ENCODE results near the gene DNAH14.
"Not testable (repeated sequence)": the region's sequence is repeated elsewhere in the genome, so short reads cannot be mapped to it uniquely, and the experiment has no call there.

- TF ChIP-seq CTCF (IDR thresholded peaks at IDR 0.05 in 2 of 3, conservative IDR thresholded peaks at IDR 0.05 in 1 of 3; ENCODE audit: insufficient read depth in 2 of 3, low read depth in 1 of 3, low read length in 3 of 3); POLR2AphosphoS5 (IDR thresholded peaks at IDR 0.05; ENCODE audit: control insufficient read depth, insufficient read depth, low read depth, low read length); POLR2A (conservative IDR thresholded peaks at IDR 0.05); NBN (IDR thresholded peaks at IDR 0.05; ENCODE audit: low read depth); FOXA3 (CRISPR knock-in tag; conservative IDR thresholded peaks at IDR 0.05 in 1 of 2, IDR thresholded peaks at IDR 0.05 in 1 of 2); SREBF1 (IDR thresholded peaks at IDR 0.05; ENCODE audit: borderline replicate concordance, low read depth, low read length); PTBP1 (IDR thresholded peaks at IDR 0.05; ENCODE audit: low read depth, low read length); KDM1A (IDR thresholded peaks at IDR 0.05); BACH1 (tag; IDR thresholded peaks at IDR 0.05); RBM22 (IDR thresholded peaks at IDR 0.05; ENCODE audit: low read depth, low read length, poor library complexity, severe bottlenecking); CHD2 (IDR thresholded peaks at IDR 0.05; ENCODE audit: low read depth, low read length); ZNF143 (CRISPR knock-in tag; IDR thresholded peaks at IDR 0.05): not testable (repeated sequence)
Measured at GRCh38 chr1:225008050-225008449, 78.6 kb downstream of the DNAH14 start.

Data from K562 (cell line).